HepG2 (cell line): ENCODE results near the gene GNG3. TPM values are rescaled to one million over a fixed set of nuclear protein-coding genes. Genes with fewer than 3 reads are reported as not detected.

Source experiments
- ATRX ChIP-seq: sonication (generic); formaldehyde crosslinking; IDR thresholded peaks from 2 replicates; pipeline ENCODE4 v1.4.0; 2020; ENCODE audit warnings: missing genetic modification reagents, borderline replicate concordance
- HNRNPH1 ChIP-seq: fragments of 200-400 bp; formaldehyde crosslinking; optimal IDR thresholded peaks from 2 replicates; pipeline ENCODE3; 2017; ENCODE audit warnings: mild to moderate bottlenecking, low read depth, low read length
- HOXA9 ChIP-seq: sonication (generic); formaldehyde crosslinking; IDR thresholded peaks from 2 replicates; pipeline ENCODE4 v1.8.1; 2022; ENCODE audit warnings: missing genetic modification reagents, mild to moderate bottlenecking, moderate library complexity, borderline replicate concordance
- KAT7 ChIP-seq: IDR thresholded peaks from 2 replicates; pipeline ENCODE4 v1.6.1; 2018; ENCODE audit warnings: borderline replicate concordance, missing compliant biosample characterization
- RELA ChIP-seq: sonication (generic); formaldehyde crosslinking; IDR thresholded peaks from 2 replicates; pipeline ENCODE4 v1.4.0; 2020; ENCODE audit warnings: missing genetic modification reagents
- SP140L ChIP-seq: sonication (generic); formaldehyde crosslinking; IDR thresholded peaks from 2 replicates; pipeline ENCODE4 v1.4.0; 2020; ENCODE audit warnings: missing genetic modification reagents, borderline replicate concordance
- SRF ChIP-seq: IDR thresholded peaks from 2 replicates; pipeline ENCODE4 v1.6.1; 2011; ENCODE audit warnings: mild to moderate bottlenecking, low read depth, low read length, moderate library complexity
- THAP11 ChIP-seq: IDR thresholded peaks from 2 replicates; pipeline ENCODE4 v1.6.1; 2016; ENCODE audit warnings: missing biosample characterization, missing genetic modification reagents
- ZFP37 ChIP-seq: sonication (generic); formaldehyde crosslinking; IDR thresholded peaks from 2 replicates; pipeline ENCODE4 v1.4.0; 2020; ENCODE audit warnings: missing genetic modification reagents, borderline replicate concordance
- ZNF160 ChIP-seq: sonication (generic); formaldehyde crosslinking; IDR thresholded peaks from 2 replicates; pipeline ENCODE4 v1.8.0; 2022; ENCODE audit warnings: mild to moderate bottlenecking, inconsistent platforms, missing genetic modification reagents
- ZNF343 ChIP-seq: sonication (generic); formaldehyde crosslinking; IDR thresholded peaks from 2 replicates; pipeline ENCODE4 v1.4.0; 2020; ENCODE audit warnings: mild to moderate bottlenecking, missing genetic modification reagents
- ZNF501 ChIP-seq: sonication (generic); formaldehyde crosslinking; IDR thresholded peaks from 2 replicates; pipeline ENCODE4 v1.5.1; 2020; ENCODE audit warnings: mild to moderate bottlenecking, moderate library complexity, missing genetic modification reagents
- ZNF549 ChIP-seq: sonication (generic); formaldehyde crosslinking; IDR thresholded peaks from 2 replicates; pipeline ENCODE4 v1.5.0; 2020; ENCODE audit warnings: missing genetic modification reagents
- ZSCAN30 ChIP-seq: sonication (generic); formaldehyde crosslinking; IDR thresholded peaks from 2 replicates; pipeline ENCODE4 v1.5.0; 2020; ENCODE audit warnings: mild to moderate bottlenecking, missing genetic modification reagents
- polyA plus RNA-seq, 8 experiments: library from polyadenylated mRNA; depleted of rRNA in 3 of 8; stranded (reverse) in 7 of 8; unstranded in 1 of 8; fragments of >200 nt; fragmentation: Illumina TruSeq in 4 of 8; extraction: Trizol in 4 of 8; gene quantifications; 2 replicates each; pipeline versions ENCODE4 v1.2.1 to v1.2.3, GENCODE V29; 2011 to 2016; ENCODE audit warnings: low read depth in 4 of 8, missing spikeins in 1 of 8, mixed read lengths in 1 of 8; ENCODE audit not compliant: insufficient read depth in 1 of 8
- total RNA-seq, 5 experiments: library from RNA; depleted of rRNA; stranded (reverse); fragments of >200 nt; fragmentation: Illumina TruSeq; extraction: Trizol; gene quantifications; 2 replicates each; pipeline ENCODE4 v1.2.3, GENCODE V29; 2016; ENCODE audit warnings: low read depth in 1 of 5
- TF ChIP-seq, protein P1 (sequence below), 2 experiments: IDR thresholded peaks; 2 replicates each; pipeline ENCODE4 v1.6.1; 2011 to 2012; ENCODE audit warnings: low read length in 2 of 2, borderline replicate concordance in 1 of 2, low read depth in 1 of 2, mild to moderate bottlenecking in 1 of 2, moderate library complexity in 1 of 2
- TF ChIP-seq, protein P2 (sequence below): sonication (generic); formaldehyde crosslinking; IDR thresholded peaks from 2 replicates; pipeline ENCODE4 v1.4.0; 2020; ENCODE audit warnings: missing genetic modification reagents
- TF ChIP-seq, protein P3 (sequence below): IDR thresholded peaks from 2 replicates; pipeline ENCODE4 v1.4.0; 2020; ENCODE audit warnings: mild to moderate bottlenecking, missing genetic modification reagents

The GNG3 gene
- total and polyA plus RNA-seq, 2 of the 13 experiments (the other 11 are each of a cell fraction or from before 2014, with no cell fraction given), result not detected

DNA sequence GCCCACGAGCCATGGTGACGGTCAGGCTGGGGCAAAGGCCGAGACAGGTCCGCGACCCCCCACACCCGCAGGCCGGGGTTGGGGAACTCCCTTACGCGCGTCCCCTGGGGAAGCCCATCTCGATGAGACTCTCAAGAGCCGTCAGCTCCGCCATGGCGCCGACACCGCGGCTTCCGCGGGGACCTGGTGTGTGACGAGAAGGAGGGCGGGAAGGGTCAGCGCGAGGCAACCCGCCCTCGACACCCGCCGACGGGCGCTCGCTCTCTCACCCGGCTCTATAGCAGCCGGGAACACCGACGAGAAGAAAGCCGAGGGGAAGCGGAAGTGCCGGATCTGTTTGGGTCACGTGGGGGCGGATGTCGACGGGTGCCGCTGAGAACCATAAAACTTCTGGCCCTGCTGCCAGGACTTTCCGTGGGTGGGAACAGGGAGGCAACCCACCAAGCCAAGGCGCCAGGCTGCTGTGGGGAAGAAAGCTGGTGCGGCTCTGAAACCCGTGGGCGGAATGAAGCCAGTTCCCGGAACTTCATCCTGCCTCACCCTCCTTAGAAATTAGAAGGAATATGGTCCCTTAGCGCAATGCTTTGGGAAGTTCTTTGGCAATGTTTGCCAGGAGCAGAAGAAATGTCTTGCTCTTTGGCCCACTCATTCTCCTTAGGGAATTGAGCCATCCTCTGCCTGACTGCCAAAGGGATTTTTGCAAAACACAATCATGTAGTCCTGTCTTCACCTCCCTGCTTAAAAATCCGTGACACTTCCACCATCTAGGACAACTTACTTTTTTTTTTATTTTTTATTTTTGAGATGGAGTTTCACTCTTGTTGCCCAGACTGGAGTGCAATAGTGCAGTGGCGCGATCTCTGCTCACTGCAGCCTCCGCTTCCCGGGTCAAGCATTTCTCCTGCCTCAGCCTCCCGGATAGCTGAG, 28.4 kb upstream of the GNG3 start, which contains the start of gene UBXN1 (continued):
- TF ChIP-seq, protein P1, sequence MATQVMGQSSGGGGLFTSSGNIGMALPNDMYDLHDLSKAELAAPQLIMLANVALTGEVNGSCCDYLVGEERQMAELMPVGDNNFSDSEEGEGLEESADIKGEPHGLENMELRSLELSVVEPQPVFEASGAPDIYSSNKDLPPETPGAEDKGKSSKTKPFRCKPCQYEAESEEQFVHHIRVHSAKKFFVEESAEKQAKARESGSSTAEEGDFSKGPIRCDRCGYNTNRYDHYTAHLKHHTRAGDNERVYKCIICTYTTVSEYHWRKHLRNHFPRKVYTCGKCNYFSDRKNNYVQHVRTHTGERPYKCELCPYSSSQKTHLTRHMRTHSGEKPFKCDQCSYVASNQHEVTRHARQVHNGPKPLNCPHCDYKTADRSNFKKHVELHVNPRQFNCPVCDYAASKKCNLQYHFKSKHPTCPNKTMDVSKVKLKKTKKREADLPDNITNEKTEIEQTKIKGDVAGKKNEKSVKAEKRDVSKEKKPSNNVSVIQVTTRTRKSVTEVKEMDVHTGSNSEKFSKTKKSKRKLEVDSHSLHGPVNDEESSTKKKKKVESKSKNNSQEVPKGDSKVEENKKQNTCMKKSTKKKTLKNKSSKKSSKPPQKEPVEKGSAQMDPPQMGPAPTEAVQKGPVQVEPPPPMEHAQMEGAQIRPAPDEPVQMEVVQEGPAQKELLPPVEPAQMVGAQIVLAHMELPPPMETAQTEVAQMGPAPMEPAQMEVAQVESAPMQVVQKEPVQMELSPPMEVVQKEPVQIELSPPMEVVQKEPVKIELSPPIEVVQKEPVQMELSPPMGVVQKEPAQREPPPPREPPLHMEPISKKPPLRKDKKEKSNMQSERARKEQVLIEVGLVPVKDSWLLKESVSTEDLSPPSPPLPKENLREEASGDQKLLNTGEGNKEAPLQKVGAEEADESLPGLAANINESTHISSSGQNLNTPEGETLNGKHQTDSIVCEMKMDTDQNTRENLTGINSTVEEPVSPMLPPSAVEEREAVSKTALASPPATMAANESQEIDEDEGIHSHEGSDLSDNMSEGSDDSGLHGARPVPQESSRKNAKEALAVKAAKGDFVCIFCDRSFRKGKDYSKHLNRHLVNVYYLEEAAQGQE (IDR thresholded peaks at IDR 0.05; ENCODE audit: borderline replicate concordance in 1 of 2, low read depth in 1 of 2, low read length in 2 of 2), result peak in 1 of 2 experiments; percentile 51; a peak in 1 of 4 replicates
- TF ChIP-seq, protein P2, sequence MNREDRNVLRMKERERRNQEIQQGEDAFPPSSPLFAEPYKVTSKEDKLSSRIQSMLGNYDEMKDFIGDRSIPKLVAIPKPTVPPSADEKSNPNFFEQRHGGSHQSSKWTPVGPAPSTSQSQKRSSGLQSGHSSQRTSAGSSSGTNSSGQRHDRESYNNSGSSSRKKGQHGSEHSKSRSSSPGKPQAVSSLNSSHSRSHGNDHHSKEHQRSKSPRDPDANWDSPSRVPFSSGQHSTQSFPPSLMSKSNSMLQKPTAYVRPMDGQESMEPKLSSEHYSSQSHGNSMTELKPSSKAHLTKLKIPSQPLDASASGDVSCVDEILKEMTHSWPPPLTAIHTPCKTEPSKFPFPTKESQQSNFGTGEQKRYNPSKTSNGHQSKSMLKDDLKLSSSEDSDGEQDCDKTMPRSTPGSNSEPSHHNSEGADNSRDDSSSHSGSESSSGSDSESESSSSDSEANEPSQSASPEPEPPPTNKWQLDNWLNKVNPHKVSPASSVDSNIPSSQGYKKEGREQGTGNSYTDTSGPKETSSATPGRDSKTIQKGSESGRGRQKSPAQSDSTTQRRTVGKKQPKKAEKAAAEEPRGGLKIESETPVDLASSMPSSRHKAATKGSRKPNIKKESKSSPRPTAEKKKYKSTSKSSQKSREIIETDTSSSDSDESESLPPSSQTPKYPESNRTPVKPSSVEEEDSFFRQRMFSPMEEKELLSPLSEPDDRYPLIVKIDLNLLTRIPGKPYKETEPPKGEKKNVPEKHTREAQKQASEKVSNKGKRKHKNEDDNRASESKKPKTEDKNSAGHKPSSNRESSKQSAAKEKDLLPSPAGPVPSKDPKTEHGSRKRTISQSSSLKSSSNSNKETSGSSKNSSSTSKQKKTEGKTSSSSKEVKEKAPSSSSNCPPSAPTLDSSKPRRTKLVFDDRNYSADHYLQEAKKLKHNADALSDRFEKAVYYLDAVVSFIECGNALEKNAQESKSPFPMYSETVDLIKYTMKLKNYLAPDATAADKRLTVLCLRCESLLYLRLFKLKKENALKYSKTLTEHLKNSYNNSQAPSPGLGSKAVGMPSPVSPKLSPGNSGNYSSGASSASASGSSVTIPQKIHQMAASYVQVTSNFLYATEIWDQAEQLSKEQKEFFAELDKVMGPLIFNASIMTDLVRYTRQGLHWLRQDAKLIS (CRISPR knock-in tag), result no peak
- no peak for TF ChIP-seq SP140L (CRISPR knock-in tag)
- TF ChIP-seq ZNF549 (CRISPR knock-in tag), result no peak
- TF ChIP-seq, protein P3, sequence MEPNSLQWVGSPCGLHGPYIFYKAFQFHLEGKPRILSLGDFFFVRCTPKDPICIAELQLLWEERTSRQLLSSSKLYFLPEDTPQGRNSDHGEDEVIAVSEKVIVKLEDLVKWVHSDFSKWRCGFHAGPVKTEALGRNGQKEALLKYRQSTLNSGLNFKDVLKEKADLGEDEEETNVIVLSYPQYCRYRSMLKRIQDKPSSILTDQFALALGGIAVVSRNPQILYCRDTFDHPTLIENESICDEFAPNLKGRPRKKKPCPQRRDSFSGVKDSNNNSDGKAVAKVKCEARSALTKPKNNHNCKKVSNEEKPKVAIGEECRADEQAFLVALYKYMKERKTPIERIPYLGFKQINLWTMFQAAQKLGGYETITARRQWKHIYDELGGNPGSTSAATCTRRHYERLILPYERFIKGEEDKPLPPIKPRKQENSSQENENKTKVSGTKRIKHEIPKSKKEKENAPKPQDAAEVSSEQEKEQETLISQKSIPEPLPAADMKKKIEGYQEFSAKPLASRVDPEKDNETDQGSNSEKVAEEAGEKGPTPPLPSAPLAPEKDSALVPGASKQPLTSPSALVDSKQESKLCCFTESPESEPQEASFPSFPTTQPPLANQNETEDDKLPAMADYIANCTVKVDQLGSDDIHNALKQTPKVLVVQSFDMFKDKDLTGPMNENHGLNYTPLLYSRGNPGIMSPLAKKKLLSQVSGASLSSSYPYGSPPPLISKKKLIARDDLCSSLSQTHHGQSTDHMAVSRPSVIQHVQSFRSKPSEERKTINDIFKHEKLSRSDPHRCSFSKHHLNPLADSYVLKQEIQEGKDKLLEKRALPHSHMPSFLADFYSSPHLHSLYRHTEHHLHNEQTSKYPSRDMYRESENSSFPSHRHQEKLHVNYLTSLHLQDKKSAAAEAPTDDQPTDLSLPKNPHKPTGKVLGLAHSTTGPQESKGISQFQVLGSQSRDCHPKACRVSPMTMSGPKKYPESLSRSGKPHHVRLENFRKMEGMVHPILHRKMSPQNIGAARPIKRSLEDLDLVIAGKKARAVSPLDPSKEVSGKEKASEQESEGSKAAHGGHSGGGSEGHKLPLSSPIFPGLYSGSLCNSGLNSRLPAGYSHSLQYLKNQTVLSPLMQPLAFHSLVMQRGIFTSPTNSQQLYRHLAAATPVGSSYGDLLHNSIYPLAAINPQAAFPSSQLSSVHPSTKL (CRISPR knock-in tag), result peak; percentile 70; the same call in 1 of the 2 replicates
- TF ChIP-seq ZSCAN30, result no peak
- TF ChIP-seq ZFP37 (CRISPR knock-in tag), result no peak
- no peak for TF ChIP-seq SRF
- no peak for TF ChIP-seq ATRX
- TF ChIP-seq KAT7 (CRISPR knock-in tag), result peak; percentile 89; the same call in 1 of the 2 replicates
- no peak for TF ChIP-seq HOXA9 (CRISPR knock-in tag)
- 0 out of 2 replicates have a peak, but pooled peaks have one; percentile 20 for TF ChIP-seq RELA (CRISPR knock-in tag)
- 0 out of 2 replicates have a peak, but pooled peaks have one; percentile 75 for TF ChIP-seq ZNF160 (CRISPR knock-in tag)
- TF ChIP-seq THAP11 (CRISPR knock-in tag), result peak; percentile 93
- TF ChIP-seq HNRNPH1, result peak; percentile 51
- TF ChIP-seq ZNF343 (CRISPR knock-in tag), result no peak
- TF ChIP-seq ZNF501 (CRISPR knock-in tag), result peak; percentile 87
